ENCODE data around the gene LHX3. TPM values are rescaled to one million over a fixed set of nuclear protein-coding genes. Genes with fewer than 3 reads are reported as not detected.

The LHX3 gene
- total and polyA plus RNA-seq, 2 of the 8 experiments (the other 6 are each of a cell fraction or from before 2014, with no cell fraction given) = 0.02 TPM; not detected in 1

- TF ChIP-seq SUZ12 (IDR thresholded peaks at IDR 0.05; ENCODE audit: low read length) (peak; percentile 86), GABPA (IDR thresholded peaks at IDR 0.05; ENCODE audit: borderline replicate concordance, insufficient read depth, low read length) (peak; percentile 86), E2F6 (IDR thresholded peaks at IDR 0.05) (no peak), MAX (IDR thresholded peaks at IDR 0.05) (peak; percentile 44; the same call in 1 of the 2 replicates), BACH1 (IDR thresholded peaks at IDR 0.05; ENCODE audit: low read length) (peak; percentile 18; the same call in 1 of the 2 replicates), NRF1 (IDR thresholded peaks at IDR 0.05; ENCODE audit: low read depth, low read length) (no peak)
Observed at GRCh38 chr9:136201609-136202453, 3.1 kb downstream of the LHX3 start (continued).

Data from H1 (cell line).